HCT116 (cell line): ENCODE results near the gene BTN1A1. TPM values are rescaled to one million over a fixed set of nuclear protein-coding genes. Genes with fewer than 3 reads are reported as not detected.

Experiments used
- ATAC-seq: fragments of 200-7000 bp; cut with Tn5 transposase; 2 replicates; pipeline ENCODE4 v1.9.1; 2020; ENCODE audit warnings: mild to moderate bottlenecking, moderate library complexity
- BruUV-seq: library from RNA; stranded (reverse); fragments of 400-500 nt; replicated peaks from 2 replicates; lab custom pipeline; 2021; lab: Mats Ljungman, UMichigan
- CTCF ChIA-PET: fragments of 300-600 bp; sonication (Branson Sonifier 250); formaldehyde crosslinking; loops from one replicate; lab custom pipeline; 2021; ENCODE audit warnings: antibody characterized with exemption; lab: Charles Lee
- POLR2A ChIA-PET: fragments of 300-600, 350-600 bp; sonication (Branson Sonifier 250); formaldehyde crosslinking; loops from one replicate; lab custom pipeline; 2021; ENCODE audit warnings: antibody characterized with exemption; lab: Charles Lee
- RAD21 ChIA-PET, 2 experiments: fragments of 300-600 bp; sonication (Branson Sonifier 250); formaldehyde crosslinking; loops; one replicate each; lab custom pipeline; 2023; ENCODE audit warnings: low total read pairs in 2 of 2; ENCODE audit not compliant: uncharacterized antibody in 2 of 2, unreplicated experiment in 2 of 2, low non-redundant PET in 1 of 2; lab: Charles Lee
- DNase-seq: peaks from one replicate; pipeline ENCODE4 v3.0.0-alpha.2; 2010; ENCODE audit warnings: low read depth, low spot score
- H2AFZ ChIP-seq: fragments of 200-600 bp; shearing (Covaris generic), sonication (generic); 2 replicates; pipeline ENCODE4 v1.6.1; 2017; ENCODE audit warnings: low read depth, mixed run types, mixed read lengths, antibody characterized with exemption, low read length; ENCODE audit not compliant: poor library complexity, severe bottlenecking
- H3K27ac ChIP-seq: 2 replicates; pipeline ENCODE4 v1.5.1; 2012; ENCODE audit warnings: low read depth, low read length
- H3K27me3 ChIP-seq: fragments of 200-600 bp; sonication (generic); 2 replicates; pipeline ENCODE4 v1.6.1; 2016; ENCODE audit warnings: mixed run types, low read length, mixed read lengths; ENCODE audit not compliant: insufficient read depth
- H3K36me3 ChIP-seq, 2 experiments: fragments of 200-500 bp in 1 of 2; fragments of 200-600 bp in 1 of 2; sonication (Bioruptor generic) in 1 of 2; sonication (generic) in 1 of 2; 2 replicates each; pipeline versions ENCODE4 v1.5.1 to v1.6.1; 2014 to 2016; ENCODE audit warnings: low read length in 2 of 2, inconsistent platforms in 1 of 2, mixed read lengths in 1 of 2, mixed run types in 1 of 2; ENCODE audit not compliant: insufficient read depth in 2 of 2, control insufficient read depth in 1 of 2
- H3K4me1 ChIP-seq, 2 experiments: fragments of 200-600 bp in 1 of 2; sonication (generic) in 1 of 2; 2 replicates each; pipeline versions ENCODE4 v1.5.1 to v1.6.1; 2012 to 2017; ENCODE audit warnings: low read length in 2 of 2, inconsistent platforms in 1 of 2, mild to moderate bottlenecking in 1 of 2, mixed read lengths in 1 of 2, mixed run types in 1 of 2, moderate library complexity in 1 of 2; ENCODE audit not compliant: insufficient read depth in 2 of 2, control insufficient read depth in 1 of 2
- H3K4me2 ChIP-seq: fragments of 200-600 bp; sonication (generic); 2 replicates; pipeline ENCODE4 v1.6.1; 2017; ENCODE audit warnings: mixed run types, low read length, mixed read lengths
- H3K4me3 ChIP-seq, 2 experiments: fragments of 200-600 bp in 1 of 2; sonication (generic) in 1 of 2; replicated peaks in 1 of 2; 2 replicates each; pipeline ENCODE4 v1.5.1; 2011 to 2016; ENCODE audit warnings: low read length in 2 of 2, control low read depth in 1 of 2, low read depth in 1 of 2, mild to moderate bottlenecking in 1 of 2, mixed read lengths in 1 of 2, mixed run types in 1 of 2
- H3K79me2 ChIP-seq: fragments of 200-600 bp; sonication (generic); 2 replicates; pipeline ENCODE4 v1.6.1; 2017; ENCODE audit warnings: mild to moderate bottlenecking, mixed run types, low read length, moderate library complexity, mixed read lengths; ENCODE audit not compliant: insufficient read depth
- H3K9ac ChIP-seq: fragments of 200-600 bp; sonication (generic); 2 replicates; pipeline ENCODE4 v1.6.1; 2016; ENCODE audit warnings: low read length, mixed read lengths
- H3K9me2 ChIP-seq: fragments of 200-600 bp; sonication (generic), shearing (Covaris generic); 2 replicates; pipeline ENCODE4 v1.6.1; 2017; ENCODE audit warnings: mixed run types, mild to moderate bottlenecking, moderate library complexity; ENCODE audit not compliant: insufficient read depth
- H3K9me3 ChIP-seq, 2 experiments: fragments of 200-500 bp in 1 of 2; fragments of 200-600 bp in 1 of 2; sonication (Bioruptor generic) in 1 of 2; sonication (generic) in 1 of 2; 2 replicates each; pipeline ENCODE4 v1.6.1; 2014 to 2017; ENCODE audit warnings: low read length in 2 of 2, mixed read lengths in 2 of 2, inconsistent platforms in 1 of 2, low read depth in 1 of 2, mild to moderate bottlenecking in 1 of 2, mixed run types in 1 of 2, moderate library complexity in 1 of 2; ENCODE audit not compliant: control insufficient read depth in 1 of 2, insufficient read depth in 1 of 2
- H4K20me1 ChIP-seq: fragments of 200-600 bp; sonication (generic), shearing (Covaris generic); 2 replicates; pipeline ENCODE4 v1.6.1; 2017; ENCODE audit warnings: mixed run types, mild to moderate bottlenecking, moderate library complexity; ENCODE audit not compliant: insufficient read depth
- CBX3 ChIP-seq: IDR thresholded peaks from 2 replicates; pipeline ENCODE4 v1.6.1; 2012; ENCODE audit warnings: low read depth
- CEBPB ChIP-seq: IDR thresholded peaks from 2 replicates; pipeline ENCODE4 v1.6.1; 2012; ENCODE audit warnings: low read depth
- EGR1 ChIP-seq: IDR thresholded peaks from 2 replicates; pipeline ENCODE4 v1.6.1; 2012; ENCODE audit warnings: low read depth
- EZH2 ChIP-seq: fragments of 200-600 bp; sonication (generic); IDR thresholded peaks from 2 replicates; pipeline ENCODE4 v1.6.1; 2017; ENCODE audit warnings: antibody characterized with exemption, mixed run types
- EZH2phosphoT487 ChIP-seq: fragments of 200-600 bp; IDR thresholded peaks from 2 replicates; pipeline ENCODE4 v1.6.1; 2018; ENCODE audit warnings: antibody characterized with exemption, borderline replicate concordance
- FOSL1 ChIP-seq: IDR thresholded peaks from 2 replicates; pipeline ENCODE4 v1.6.1; 2012; ENCODE audit warnings: low read depth
- POLR2A ChIP-seq: IDR thresholded peaks from 2 replicates; pipeline ENCODE4 v1.7.0; 2011; ENCODE audit warnings: borderline replicate concordance; ENCODE audit not compliant: insufficient read depth, insufficient read length; ENCODE audit errors: extremely low read depth
- POLR2AphosphoS5 ChIP-seq: IDR thresholded peaks from 2 replicates; pipeline ENCODE4 v1.6.1; 2011; ENCODE audit warnings: mild to moderate bottlenecking, low read depth, low read length, moderate library complexity
- RAD21 ChIP-seq: IDR thresholded peaks from 2 replicates; pipeline ENCODE4 v1.6.1; 2012; ENCODE audit warnings: low read depth, mild to moderate bottlenecking
- SIN3A ChIP-seq: IDR thresholded peaks from 2 replicates; pipeline ENCODE4 v1.6.1; 2012; ENCODE audit warnings: low read depth
- SP1 ChIP-seq: IDR thresholded peaks from 2 replicates; pipeline ENCODE4 v1.6.1; 2012; ENCODE audit warnings: low read depth
- SRF ChIP-seq: IDR thresholded peaks from 2 replicates; pipeline ENCODE4 v1.6.1; 2012; ENCODE audit warnings: low read depth
- TCF7L2 ChIP-seq: IDR thresholded peaks from 2 replicates; pipeline ENCODE4 v1.7.0; 2011; ENCODE audit warnings: borderline replicate concordance, inconsistent platforms; ENCODE audit not compliant: insufficient read depth, insufficient read length; ENCODE audit errors: extremely low read depth
- YY1 ChIP-seq: IDR thresholded peaks from 2 replicates; pipeline ENCODE4 v1.6.1; 2011; ENCODE audit warnings: low read length, low read depth, moderate library complexity, mild to moderate bottlenecking; ENCODE audit not compliant: insufficient replicate concordance; ENCODE audit errors: extremely low read depth
- ZNF274 ChIP-seq: fragments of 200-500 bp; sonication (Bioruptor generic); IDR thresholded peaks from 2 replicates; pipeline ENCODE4 v1.6.1; 2014; ENCODE audit warnings: mild to moderate bottlenecking, low read depth, low read length, inconsistent platforms
- intact Hi-C: fragments of 100-400 bp; cut with micrococcal nuclease; formaldehyde crosslinking; loops from 2 replicates; pipeline ENCODE4 v1.10.0; 2022
- total RNA-seq: library from RNA; stranded (reverse); gene quantifications from one replicate; pipeline ENCODE4 v1.2.1, GENCODE V29; 2021; ENCODE audit not compliant: unreplicated experiment
- TF ChIP-seq, protein P1 (sequence below): IDR thresholded peaks from 2 replicates; pipeline ENCODE4 v1.6.1; 2012
- TF ChIP-seq, protein P2 (sequence below): IDR thresholded peaks from 2 replicates; pipeline ENCODE4 v1.6.1; 2012

The BTN1A1 gene
- total RNA-seq, 1 experiment from 2014 or later, result 0.32 TPM

- Histone ChIP-seq H3K27me3 (no peaks in the 10 kb centered on the region), H3K9me2 (no peaks in the 10 kb centered on the region)
- TF ChIP-seq EZH2phosphoT487, result no peak
- no peak for TF ChIP-seq CEBPB
- no peak for TF ChIP-seq FOSL1
- no peak for TF ChIP-seq CBX3
- TF ChIP-seq, protein P1, sequence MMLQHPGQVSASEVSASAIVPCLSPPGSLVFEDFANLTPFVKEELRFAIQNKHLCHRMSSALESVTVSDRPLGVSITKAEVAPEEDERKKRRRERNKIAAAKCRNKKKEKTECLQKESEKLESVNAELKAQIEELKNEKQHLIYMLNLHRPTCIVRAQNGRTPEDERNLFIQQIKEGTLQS, result no peak
- no peak for TF ChIP-seq ZNF274
- no peak for TF ChIP-seq POLR2AphosphoS5
- no peak for TF ChIP-seq EGR1
- TF ChIP-seq YY1, result no peak
- no peak for TF ChIP-seq EZH2
- no peak for TF ChIP-seq POLR2A
- no peak for TF ChIP-seq SRF
- TF ChIP-seq TCF7L2, result no peak
- TF ChIP-seq RAD21, result no peak
- no peak for TF ChIP-seq SIN3A
- TF ChIP-seq SP1, result no peak
- TF ChIP-seq, protein P2, sequence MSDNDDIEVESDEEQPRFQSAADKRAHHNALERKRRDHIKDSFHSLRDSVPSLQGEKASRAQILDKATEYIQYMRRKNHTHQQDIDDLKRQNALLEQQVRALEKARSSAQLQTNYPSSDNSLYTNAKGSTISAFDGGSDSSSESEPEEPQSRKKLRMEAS, result no peak
- TF ChIP-seq, all 23 proteins: peak for 0
- DNase-seq (no peak), ATAC-seq (no peak)
- no peak overlapping the region for H3K4me3 ChIP-seq
- H3K4me2 ChIP-seq, result no peak overlapping the region
- ChIA-PET POLR2A (interaction anchor here (1.0 kb wide), 1 partner anchor 16 kb away, joined by 4 read pairs; no protein-coding TSS in a partner anchor), RAD21 (interaction anchor here in 1 of 2 experiments (0.6 kb wide), 1 partner anchor 149 kb away, joined by 4 read pairs; no protein-coding TSS in a partner anchor), CTCF (no interaction called here)
- H3K9me3 ChIP-seq, result no peaks in the 10 kb centered on the region
- H4K20me1 ChIP-seq, result no peaks in the 10 kb centered on the region
- no peak overlapping the region for H3K9ac ChIP-seq
- no peaks in the 10 kb centered on the region for H3K79me2 ChIP-seq
- no peaks in the 10 kb centered on the region for H3K4me1 ChIP-seq
- no peaks in the 10 kb centered on the region for H3K36me3 ChIP-seq
- no peak overlapping the region for H2AFZ ChIP-seq
- BruUV-seq, result no TSS peak
- intact Hi-C loops, result no loop called here
- H3K27ac ChIP-seq, result no peak overlapping the region
Observed at GRCh38 chr6:26489996-26490964, 9.8 kb upstream of the BTN1A1 start.
